Activated B cell treated with CpG ODN at 0.5 μM for 24 hours (primary cell): Measurements from ENCODE around the gene USH2A. TPM values are rescaled to one million over a fixed set of nuclear protein-coding genes. Genes with fewer than 3 reads are reported as not detected.

Source experiments
- ATAC-seq: fragments of 200-7000 bp; cut with Tn5 transposase; one replicate; pipeline ENCODE4 v1.10.0; 2021; ENCODE audit warnings: low read depth, mild to moderate bottlenecking, moderate library complexity
- CTCF ChIA-PET: fragments of 350-600 bp; sonication (Branson Sonifier 250); formaldehyde crosslinking; loops from one replicate; lab custom pipeline; 2021; ENCODE audit warnings: antibody characterized with exemption; lab: Charles Lee
- POLR2A ChIA-PET: fragments of 350-600 bp; sonication (Branson Sonifier 250); formaldehyde crosslinking; loops from one replicate; lab custom pipeline; 2021; ENCODE audit warnings: antibody characterized with exemption; lab: Charles Lee
- DNase-seq: peaks from one replicate; pipeline ENCODE4 v3.0.0; 2022
- H3K27ac Mint-ChIP-seq: one replicate; pipeline ENCODE4 v1.8.0; 2020; ENCODE audit warnings: mixed read lengths
- H3K27me3 Mint-ChIP-seq: one replicate; pipeline ENCODE4 v1.8.0; 2021; ENCODE audit warnings: mixed read lengths
- H3K36me3 Mint-ChIP-seq: one replicate; pipeline ENCODE4 v1.8.0; 2021; ENCODE audit warnings: low read depth, mixed read lengths
- H3K4me1 Mint-ChIP-seq: one replicate; pipeline ENCODE4 v1.8.0; 2021; ENCODE audit warnings: mixed read lengths
- H3K4me3 Mint-ChIP-seq: one replicate; pipeline ENCODE4 v1.8.0; 2020; ENCODE audit warnings: mild to moderate bottlenecking, mixed read lengths
- H3K9me3 Mint-ChIP-seq: one replicate; pipeline ENCODE4 v1.8.0; 2020; ENCODE audit warnings: mixed read lengths
- CTCF ChIP-seq: fragments of 200-600 bp; IDR thresholded peaks from one replicate; pipeline ENCODE4 v1.8.0; 2022; ENCODE audit warnings: antibody characterized with exemption, mild to moderate bottlenecking
- intact Hi-C: fragments of 100-400 bp; cut with micrococcal nuclease; formaldehyde crosslinking; loops from one replicate; pipeline ENCODE4 v1.15.1; 2024
- total RNA-seq: library from RNA; stranded (reverse); gene quantifications from 2 replicates; pipeline ENCODE4 v1.2.3, GENCODE V29; 2022

Gene USH2A
- total RNA-seq, 1 donor from 2014 or later = not detected

GRCh38 chr1:216124192-216124781 lies 299.0 kb downstream of the USH2A start:
- ChIA-PET CTCF (no interaction called here), POLR2A (no interaction called here)
- H3K27me3 Mint-ChIP-seq = no peaks in the 10 kb centered on the region
- DNase-seq (no peak), ATAC-seq (no peak)
- no peaks in the 10 kb centered on the region for H3K36me3 Mint-ChIP-seq
- no peak overlapping the region for H3K4me3 Mint-ChIP-seq
- intact Hi-C loops = no loop called here
- H3K4me1 Mint-ChIP-seq = no peaks in the 10 kb centered on the region
- TF ChIP-seq CTCF = no peak
- no peak overlapping the region for H3K27ac Mint-ChIP-seq
- H3K9me3 Mint-ChIP-seq = no peaks in the 10 kb centered on the region

- no peak for ATAC-seq
- TF ChIP-seq CTCF = no peak
- Mint-ChIP-seq H3K27ac (no peak overlapping the region), H3K27me3 (no peaks in the 10 kb centered on the region), H3K4me3 (no peak overlapping the region), H3K9me3 (no peaks in the 10 kb centered on the region), H3K36me3 (no peaks in the 10 kb centered on the region), H3K4me1 (no peaks in the 10 kb centered on the region)
- intact Hi-C loops = no loop called here
- CTCF ChIA-PET = no interaction called here
- POLR2A ChIA-PET = no interaction called here
- DNase-seq = no peak
Observed at GRCh38 chr1:216123446-216124191, 299.6 kb downstream of the USH2A start.

- H3K27ac Mint-ChIP-seq = no peak overlapping the region
- no peak for TF ChIP-seq CTCF
- no peak for DNase-seq
- ATAC-seq = no peak
- no peaks in the 10 kb centered on the region for H3K4me1 Mint-ChIP-seq
- no peaks in the 10 kb centered on the region for H3K36me3 Mint-ChIP-seq
- ChIA-PET CTCF (no interaction called here), POLR2A (no interaction called here)
- intact Hi-C loops = no loop called here
- H3K9me3 Mint-ChIP-seq = no peaks in the 10 kb centered on the region
- H3K27me3 Mint-ChIP-seq = no peaks in the 10 kb centered on the region
- H3K4me3 Mint-ChIP-seq = no peak overlapping the region
Observed at GRCh38 chr1:216119600-216119999, 303.6 kb downstream of the USH2A start.

GRCh38 chr1:216114180-216114579 lies 309.1 kb downstream of the USH2A start:
- intact Hi-C loops = no loop called here
- no peaks in the 10 kb centered on the region for H3K9me3 Mint-ChIP-seq
- ChIA-PET CTCF (no interaction called here), POLR2A (no interaction called here)
- TF ChIP-seq CTCF = no peak
- no peaks in the 10 kb centered on the region for H3K4me1 Mint-ChIP-seq
- H3K4me3 Mint-ChIP-seq = no peak overlapping the region
- no peak for DNase-seq
- H3K27ac Mint-ChIP-seq = no peak overlapping the region
- no peaks in the 10 kb centered on the region for H3K27me3 Mint-ChIP-seq
- ATAC-seq = no peak
- no peaks in the 10 kb centered on the region for H3K36me3 Mint-ChIP-seq

- no peak for TF ChIP-seq CTCF
- H3K9me3 Mint-ChIP-seq = no peaks in the 10 kb centered on the region
Observed at GRCh38 chr1:216113181-216113580, 310.1 kb downstream of the USH2A start.

More at GRCh38 chr1:216113181-216113580, 310.1 kb downstream of the USH2A start:
- H3K36me3 Mint-ChIP-seq = no peaks in the 10 kb centered on the region
- no peak overlapping the region for H3K27ac Mint-ChIP-seq
- intact Hi-C loops = no loop called here
- no peaks in the 10 kb centered on the region for H3K4me1 Mint-ChIP-seq
- no peak overlapping the region for H3K4me3 Mint-ChIP-seq
- ATAC-seq (no peak), DNase-seq (no peak)
- ChIA-PET POLR2A (no interaction called here), CTCF (no interaction called here)
- H3K27me3 Mint-ChIP-seq = no peaks in the 10 kb centered on the region
